ENCODE results near the gene KIFC1.
"Not testable (repeated sequence)": the region's sequence is repeated elsewhere in the genome, so short reads cannot be mapped to it uniquely, and the experiment has no call there.

Gene KIFC1

GRCh38 chr6:33375143-33375671 is 16.4 kb upstream of the KIFC1 start:
- H3K4me3 ChIP-seq (ENCODE audit: low read depth, low read length), result no peak overlapping the region

- H3K4me3 ChIP-seq (ENCODE audit: low read depth, low read length), result no peak overlapping the region
Observed at GRCh38 chr6:33377171-33377570, 14.5 kb upstream of the KIFC1 start.

GRCh38 chr6:33379184-33379583 is 12.4 kb upstream of the KIFC1 start:
- H3K4me3 ChIP-seq (ENCODE audit: low read depth, low read length), result not testable (repeated sequence)

GRCh38 chr6:33380272-33380981 is 11.2 kb upstream of the KIFC1 start:
- H3K4me3 ChIP-seq (ENCODE audit: low read depth, low read length), result no peak overlapping the region

- no peak overlapping the region for H3K4me3 ChIP-seq (ENCODE audit: low read depth, low read length)
Observed at GRCh38 chr6:33383427-33384185, 8.0 kb upstream of the KIFC1 start.

- H3K4me3 ChIP-seq (ENCODE audit: low read depth, low read length), result no peak overlapping the region
Observed at GRCh38 chr6:33384581-33385020, 7.0 kb upstream of the KIFC1 start.

GRCh38 chr6:33390173-33390572 is 1.4 kb upstream of the KIFC1 start:
- H3K4me3 ChIP-seq (ENCODE audit: low read depth, low read length), result no peak overlapping the region

GRCh38 chr6:33390767-33391277 is 801 bp upstream of the KIFC1 start:
- peak overlapping the region; percentile 0 for H3K4me3 ChIP-seq (ENCODE audit: low read depth, low read length)

GRCh38 chr6:33391922-33392594 is 435 bp downstream of the KIFC1 start:
- peak overlapping the region; percentile 96 for H3K4me3 ChIP-seq (ENCODE audit: low read depth, low read length)

- peak overlapping the region; percentile 96 for H3K4me3 ChIP-seq (ENCODE audit: low read depth, low read length)
Observed at GRCh38 chr6:33392595-33392948, 949 bp downstream of the KIFC1 start.

- no peak overlapping the region for H3K4me3 ChIP-seq (ENCODE audit: low read depth, low read length)
Observed at GRCh38 chr6:33392979-33393378, 1.4 kb downstream of the KIFC1 start.

GRCh38 chr6:33397541-33397940 is 5.9 kb downstream of the KIFC1 start:
- no peak overlapping the region for H3K4me3 ChIP-seq (ENCODE audit: low read depth, low read length)

- not testable (repeated sequence) for H3K4me3 ChIP-seq (ENCODE audit: low read depth, low read length)
Observed at GRCh38 chr6:33398601-33399000, 7.0 kb downstream of the KIFC1 start.

- not testable (repeated sequence) for H3K4me3 ChIP-seq (ENCODE audit: low read depth, low read length)
Observed at GRCh38 chr6:33399881-33400280, 8.3 kb downstream of the KIFC1 start.

GRCh38 chr6:33404884-33405283 is 13.3 kb downstream of the KIFC1 start:
- no peak overlapping the region for H3K4me3 ChIP-seq (ENCODE audit: low read depth, low read length)

- no peak overlapping the region for H3K4me3 ChIP-seq (ENCODE audit: low read depth, low read length)
Observed at GRCh38 chr6:33405386-33405940, 13.8 kb downstream of the KIFC1 start.

- no peak overlapping the region for H3K4me3 ChIP-seq (ENCODE audit: low read depth, low read length)
Observed at GRCh38 chr6:33406126-33406525, 14.5 kb downstream of the KIFC1 start.

GRCh38 chr6:33407132-33407718 is 15.6 kb downstream of the KIFC1 start:
- no peak overlapping the region for H3K4me3 ChIP-seq (ENCODE audit: low read depth, low read length)

- H3K4me3 ChIP-seq (ENCODE audit: low read depth, low read length), result peak overlapping the region; percentile 24
Observed at GRCh38 chr6:33410050-33410710, 18.6 kb downstream of the KIFC1 start.

Data from iPS-11a (cell line).